ENCODE results near the gene CGA.

The CGA gene

DNA sequence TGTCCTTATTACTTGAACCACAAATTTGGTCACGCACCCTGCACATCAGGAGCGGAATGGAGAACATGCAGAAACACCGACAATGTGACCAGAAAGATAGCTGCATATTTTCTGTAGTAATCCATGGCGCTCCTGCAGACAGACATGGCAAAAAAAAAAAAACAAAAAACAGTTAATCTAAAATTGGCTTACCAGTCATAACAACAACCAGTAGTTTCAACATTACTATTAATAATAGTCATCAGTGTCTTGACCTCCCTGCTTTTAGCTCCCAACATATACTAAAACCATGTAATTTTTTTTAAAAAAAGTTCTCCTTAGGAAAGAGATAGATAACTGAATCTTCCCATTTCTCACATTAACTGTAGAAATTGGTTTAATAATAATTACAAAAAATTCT, 6.8 kb downstream of the CGA start:
- DNase-seq (ENCODE audit: low spot score) = no peak

DNA sequence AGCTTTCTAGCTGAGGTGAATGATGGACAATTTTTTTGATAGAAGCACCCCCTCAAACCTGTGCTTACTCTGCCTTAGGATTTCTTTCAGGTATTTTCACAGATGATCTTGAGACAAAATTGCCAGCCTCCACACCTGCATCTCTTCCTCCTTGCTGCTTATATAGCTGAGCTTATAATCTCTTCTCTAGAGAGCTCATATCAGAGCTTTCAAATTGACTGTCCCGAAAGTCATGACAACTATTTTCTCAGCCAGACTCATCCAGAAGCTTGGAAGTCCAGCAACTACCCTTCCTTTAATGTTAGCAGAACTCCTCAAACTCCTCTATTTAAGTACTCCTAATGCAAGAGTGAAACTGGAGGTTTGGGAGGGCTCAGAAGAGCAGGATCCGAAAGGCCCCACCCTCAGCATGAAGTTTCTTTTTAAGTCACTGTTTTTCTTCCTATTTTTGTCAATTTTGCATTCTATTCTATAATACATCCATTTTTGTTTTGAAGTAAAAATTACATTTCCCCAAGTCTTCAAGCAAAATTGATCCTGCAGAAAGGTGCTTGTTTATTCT, 12.7 kb downstream of the CGA start:
- DNase-seq (ENCODE audit: low spot score) = no peak

DNA sequence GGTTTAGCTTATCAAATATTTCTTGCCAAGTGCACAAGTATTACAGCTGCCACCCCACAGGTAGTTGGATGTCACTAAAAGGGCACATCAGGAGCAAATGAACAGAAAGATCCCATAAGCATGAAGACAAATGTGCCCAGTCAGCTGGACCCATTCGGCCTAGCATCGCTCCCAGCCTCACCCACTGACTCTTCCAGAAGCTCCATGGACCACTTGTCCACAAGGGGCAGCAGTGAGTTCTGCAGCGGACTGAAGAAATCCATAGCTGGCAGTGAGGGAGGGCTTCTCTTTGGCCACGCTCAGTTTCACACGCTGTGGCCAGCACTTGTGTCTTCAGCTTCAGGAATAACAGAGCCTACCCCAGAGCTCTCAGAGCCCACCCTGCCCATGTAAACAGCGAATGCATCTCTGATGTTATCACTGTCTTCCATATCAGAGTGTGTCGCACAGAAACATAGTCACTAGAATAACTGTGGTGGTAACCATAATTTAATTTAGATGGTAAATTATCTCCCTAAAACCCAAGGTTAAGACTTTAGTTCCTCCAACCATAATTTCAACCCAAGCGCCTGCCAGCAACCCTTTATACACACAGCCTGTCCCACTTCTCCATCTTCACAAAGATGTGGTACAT, 15.8 kb downstream of the CGA start:
- DNase-seq (ENCODE audit: low spot score) = peak; percentile 59

DNA sequence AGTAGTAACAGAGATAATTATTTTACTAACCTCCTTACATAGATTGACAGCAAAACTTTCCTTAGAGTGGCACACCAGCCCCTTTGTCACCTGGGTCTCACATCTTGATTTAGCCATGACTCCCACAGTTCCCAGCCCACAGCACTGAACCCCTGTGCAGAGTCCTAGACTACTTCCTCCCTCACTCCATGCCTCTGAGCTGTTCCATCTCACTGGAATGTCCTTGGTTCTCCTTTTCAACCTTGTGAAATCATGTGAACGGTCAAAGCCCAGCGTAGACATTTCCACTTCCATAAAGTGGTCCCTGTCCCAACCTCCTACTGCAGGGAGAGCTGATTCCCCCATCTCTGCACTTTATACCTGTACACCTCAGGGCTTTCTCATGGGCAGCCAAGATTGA, 19.7 kb downstream of the CGA start:
- DNase-seq (ENCODE audit: low spot score) = no peak

DNA sequence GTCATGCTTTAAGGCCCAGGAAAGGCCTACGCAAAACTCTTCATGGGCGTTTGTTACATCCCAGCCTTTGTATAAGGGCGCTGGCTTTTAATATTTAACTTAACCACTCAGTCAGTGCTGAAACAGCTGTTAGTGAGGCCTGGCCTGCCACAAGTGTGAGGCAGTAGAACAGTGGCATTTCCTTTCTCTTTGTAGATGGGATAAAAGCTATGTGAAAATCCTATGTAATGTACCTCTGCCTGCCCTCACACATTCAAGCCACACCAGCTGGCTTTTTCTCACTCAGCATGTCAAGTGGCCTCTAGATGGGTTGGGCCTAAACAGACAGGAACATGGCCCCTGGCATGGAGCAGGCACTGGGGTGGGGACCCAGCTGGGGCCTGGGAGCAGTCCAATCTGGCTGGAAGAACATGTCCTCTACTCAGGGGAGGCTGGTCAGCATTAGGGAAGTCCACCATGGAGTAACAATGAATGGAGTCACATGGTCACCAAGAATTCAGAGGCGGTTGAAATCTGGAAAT, 20.7 kb downstream of the CGA start:
- DNase-seq (ENCODE audit: low spot score) = no peak

DNA sequence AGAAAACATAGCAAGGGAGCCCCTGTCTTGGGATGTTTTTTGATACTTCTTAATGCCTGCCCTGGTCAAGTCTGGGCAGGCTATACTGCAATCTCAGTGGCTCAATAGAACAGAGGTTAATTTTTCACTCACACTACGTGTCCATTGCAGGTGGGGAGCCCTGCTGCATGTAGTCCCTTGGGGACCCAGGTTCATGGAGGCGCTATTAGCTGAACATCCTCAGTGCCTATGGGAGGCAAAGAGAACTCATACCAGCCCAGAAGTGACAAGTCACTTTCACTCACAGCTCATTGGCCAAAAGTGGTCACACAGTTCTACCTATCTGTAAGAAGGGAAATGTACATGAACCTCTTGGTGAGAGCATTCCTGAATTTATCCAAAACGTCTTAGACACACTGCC, 23.2 kb downstream of the CGA start:
- DNase-seq (ENCODE audit: low spot score) = no peak

DNA sequence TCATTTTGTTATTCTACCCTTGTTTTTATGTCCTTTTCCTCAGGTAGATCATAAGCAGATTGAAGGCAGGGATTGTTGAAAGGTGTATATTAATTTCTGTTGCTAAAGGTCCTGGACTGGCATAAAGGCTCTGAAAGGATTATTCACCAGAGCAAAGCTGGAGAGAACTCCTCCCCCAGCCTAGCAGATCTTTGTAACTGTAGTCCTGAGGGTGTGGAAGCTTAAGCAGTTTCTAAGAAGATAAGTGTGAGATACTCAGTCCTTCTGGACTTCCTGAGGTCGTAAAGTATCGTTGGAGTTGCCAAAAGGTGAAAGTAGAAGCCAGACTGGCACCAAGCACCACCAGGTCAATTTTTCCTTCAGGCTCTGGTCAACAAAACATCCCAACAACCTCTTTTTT, 24.2 kb downstream of the CGA start:
- DNase-seq (ENCODE audit: low spot score) = no peak

DNA sequence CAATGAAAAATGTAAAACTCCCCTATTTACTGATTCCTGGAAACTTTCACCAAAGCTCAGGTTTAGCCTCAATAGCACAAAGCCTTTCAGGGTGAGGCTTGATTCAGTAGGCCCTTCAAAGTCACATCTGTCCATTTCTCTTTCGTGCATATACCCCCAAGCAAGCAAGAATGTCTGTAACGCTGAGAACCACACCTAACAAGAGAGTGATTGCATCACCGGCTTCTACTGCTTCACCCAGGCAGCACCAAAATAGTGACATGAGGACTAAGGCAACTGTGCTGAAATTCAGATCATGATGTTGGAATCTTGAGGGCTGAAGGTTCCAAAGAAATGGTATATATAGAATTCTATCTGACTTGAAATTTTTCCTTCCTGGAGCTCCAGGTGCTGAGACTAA, 26.1 kb downstream of the CGA start:
- no peak for DNase-seq (ENCODE audit: low spot score)

DNA sequence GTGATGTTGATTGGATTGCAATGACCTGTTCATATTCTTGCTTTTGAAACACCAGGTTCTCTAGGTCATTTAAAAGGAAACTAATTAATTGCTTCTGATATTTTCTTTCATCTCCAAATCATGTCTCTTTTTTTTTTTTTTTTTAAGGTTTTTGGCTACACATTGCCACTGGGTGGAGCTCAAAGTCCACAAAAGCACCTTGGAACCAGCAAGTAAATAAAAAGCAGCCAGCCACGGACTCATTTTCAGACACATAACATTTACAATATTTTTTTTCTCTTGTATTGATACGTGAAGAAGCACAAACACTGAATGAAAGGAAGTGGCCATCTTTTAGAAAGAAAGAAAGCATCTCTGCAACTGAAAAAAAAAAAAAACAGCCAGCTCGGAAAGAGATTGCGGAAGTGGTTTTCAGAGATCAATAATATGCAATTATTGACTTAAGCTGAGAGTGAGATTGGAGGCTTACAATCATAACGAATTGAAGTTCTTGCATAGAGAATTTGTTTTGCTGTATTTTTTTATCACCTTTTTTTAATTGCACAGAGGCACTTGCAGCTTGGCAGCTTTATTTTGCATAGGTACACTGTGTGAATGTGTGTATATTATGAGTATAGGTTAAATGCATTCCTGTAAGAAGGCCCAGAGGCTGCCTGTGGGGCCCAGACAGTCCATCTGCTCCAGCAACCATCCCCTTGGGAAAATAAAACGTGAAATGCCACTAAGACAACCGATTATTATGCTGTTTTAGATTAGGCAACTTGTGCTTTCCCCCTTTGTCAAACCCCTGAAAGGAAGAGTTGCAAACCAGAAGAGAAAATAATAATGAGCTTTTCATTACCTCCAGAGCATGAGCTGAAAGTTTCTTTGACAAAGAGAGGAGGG, 28.2 kb downstream of the CGA start:
- peak; percentile 52 for DNase-seq (ENCODE audit: low spot score)

DNA sequence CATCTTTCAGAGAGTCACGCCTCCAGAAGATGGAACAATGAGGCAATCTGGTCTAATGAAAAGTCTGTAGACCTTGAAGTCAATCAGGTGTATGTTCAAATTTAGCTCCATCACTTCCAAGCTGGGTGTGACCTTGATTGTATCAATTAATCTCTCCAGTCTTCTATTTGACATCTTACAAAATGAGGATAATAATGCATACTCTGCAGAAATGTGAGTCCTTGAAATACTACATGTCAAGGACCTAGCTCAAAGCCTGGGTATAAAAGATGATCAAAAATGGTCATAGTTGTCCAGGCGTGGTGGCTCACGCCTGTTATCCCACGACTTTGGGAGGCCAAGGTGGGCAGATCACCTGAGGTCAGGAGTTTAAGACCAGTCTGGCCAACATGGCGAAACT, 29.8 kb downstream of the CGA start:
- DNase-seq (ENCODE audit: low spot score) = no peak

DNA sequence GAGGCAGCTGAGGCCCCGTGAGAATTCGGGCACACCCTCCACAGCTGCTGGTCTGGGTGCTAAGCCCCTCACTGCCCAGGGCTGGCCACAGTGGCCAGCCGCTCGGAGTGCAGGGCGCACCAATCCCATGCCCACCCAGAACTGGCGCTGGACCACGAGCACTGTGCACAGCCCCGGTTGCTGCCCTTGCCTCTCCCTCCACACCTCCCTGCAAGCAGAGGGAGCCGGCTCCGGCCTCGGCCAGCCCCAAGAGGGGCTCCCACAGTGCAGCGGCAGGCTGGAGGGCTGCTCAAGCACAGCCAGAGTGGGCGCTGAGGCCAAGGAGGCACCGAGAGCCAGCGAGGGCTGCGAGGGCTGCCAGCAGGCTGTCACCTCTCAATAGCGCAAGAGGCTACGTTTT, 35.0 kb downstream of the CGA start:
- no peak for DNase-seq (ENCODE audit: low spot score)

DNA sequence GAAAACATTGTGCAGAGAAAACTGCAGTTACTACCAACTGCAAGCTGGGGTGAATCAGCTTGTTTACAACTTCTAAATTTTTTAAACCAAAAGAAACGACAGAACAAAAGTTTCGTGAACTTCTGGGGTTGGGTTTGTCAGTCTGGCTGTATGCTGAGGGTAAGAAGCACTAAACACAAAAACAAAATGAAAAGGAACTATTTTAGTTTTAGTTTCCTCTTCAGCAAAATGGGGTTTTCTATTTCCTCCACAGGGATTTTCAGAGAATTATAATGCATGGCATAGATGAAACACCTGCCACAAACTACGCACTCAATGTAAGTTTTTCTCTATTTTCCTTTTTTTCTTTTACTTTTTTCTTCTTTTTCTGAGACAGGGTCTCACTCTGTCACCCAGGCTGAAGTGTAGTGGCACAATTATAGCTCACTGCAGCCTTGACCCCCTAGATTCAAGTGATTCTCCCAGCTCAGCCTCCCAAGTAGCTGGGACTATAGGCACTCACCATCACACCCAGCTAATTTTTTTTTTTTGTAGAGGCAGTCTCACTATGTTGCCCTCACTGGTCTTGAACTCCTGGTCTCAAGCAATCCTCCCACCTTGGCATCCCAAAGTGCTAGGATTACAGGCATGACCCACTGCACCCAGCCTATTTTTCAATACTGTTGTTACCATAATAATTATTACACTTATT, 40.6 kb downstream of the CGA start:
- DNase-seq (ENCODE audit: low spot score) = no peak

DNA sequence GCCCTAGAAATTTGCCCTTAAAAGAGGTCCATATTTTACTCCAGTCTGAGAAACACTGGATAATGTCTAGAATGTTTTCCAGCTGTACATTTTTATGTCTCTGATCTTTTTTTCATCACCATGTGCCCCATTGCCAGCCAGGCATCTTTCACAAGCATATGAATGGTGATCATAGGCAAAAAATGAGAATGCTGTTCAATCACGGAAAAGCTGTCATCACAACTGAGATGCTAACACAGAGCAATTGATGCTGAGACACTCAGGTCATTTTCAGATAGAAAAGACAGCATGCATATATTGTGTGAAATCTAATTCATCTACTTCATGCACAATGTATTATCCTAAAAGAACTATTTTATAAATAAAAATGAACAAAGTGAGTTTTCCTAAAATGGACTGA, 41.6 kb downstream of the CGA start:
- DNase-seq (ENCODE audit: low spot score) = no peak

DNA sequence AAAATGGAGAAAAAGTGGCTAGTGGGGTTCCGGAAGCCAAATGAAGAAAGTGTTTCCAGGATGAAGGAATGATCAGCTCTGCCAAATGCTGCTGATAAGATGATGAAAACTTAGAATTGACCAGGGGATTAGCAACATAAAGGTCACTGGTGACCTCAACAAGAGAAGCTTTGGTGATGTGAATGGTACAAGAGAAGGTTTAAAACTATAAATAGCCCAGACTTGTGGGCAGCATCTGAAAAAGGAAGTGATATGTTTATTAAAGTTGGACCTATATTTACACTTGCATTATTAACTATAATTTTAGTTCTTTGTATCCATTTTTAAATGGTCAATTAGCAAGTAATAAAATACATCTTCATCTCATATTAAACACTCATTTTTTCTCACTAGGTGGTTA, 45.1 kb downstream of the CGA start:
- no peak for DNase-seq (ENCODE audit: low spot score)

DNA sequence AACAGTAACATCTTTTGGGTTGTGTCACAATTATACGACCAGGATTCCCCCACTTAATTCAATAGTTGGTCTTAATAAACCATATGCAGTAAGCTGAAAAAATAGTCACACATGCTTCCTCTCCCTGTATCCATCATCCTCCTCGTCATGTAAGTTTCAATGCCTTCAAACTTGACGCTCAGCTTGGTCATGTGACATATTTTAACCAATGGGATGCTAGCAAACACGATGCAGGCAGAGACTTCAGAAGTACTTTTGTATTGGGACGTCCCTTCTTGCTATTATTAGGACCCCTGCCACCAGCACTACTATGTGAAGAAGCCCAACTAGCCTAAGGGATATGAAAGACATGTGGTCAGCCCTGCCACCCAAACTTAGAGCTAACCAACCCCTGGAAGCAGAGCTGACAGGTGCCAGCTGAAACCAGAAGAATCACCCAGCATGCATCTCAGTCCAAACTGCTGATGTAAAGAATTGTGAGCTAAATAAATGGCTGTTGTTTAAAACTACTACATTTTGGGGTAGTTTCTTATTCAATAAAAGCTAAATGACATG, 49.3 kb downstream of the CGA start:
- no peak for DNase-seq (ENCODE audit: low spot score)

DNA sequence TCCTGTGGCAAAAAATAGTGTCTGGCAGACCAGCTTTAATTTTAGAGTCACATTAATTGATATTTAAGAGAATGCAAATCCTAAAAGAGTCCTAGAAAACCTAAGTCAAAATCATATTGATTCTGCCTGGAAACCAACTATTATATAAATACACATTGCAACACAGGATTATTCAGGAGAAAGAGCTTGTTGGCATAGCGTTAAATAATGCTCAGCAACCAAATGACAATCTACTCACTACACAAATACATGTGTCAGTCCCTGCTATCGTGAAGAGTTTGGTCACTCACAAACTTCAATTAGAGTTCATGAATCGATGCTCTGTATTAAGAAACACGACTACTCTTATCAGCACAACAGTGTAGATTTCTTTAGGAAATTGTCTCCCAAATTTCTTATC, 54.2 kb downstream of the CGA start:
- no peak for DNase-seq (ENCODE audit: low spot score)

Measured in HuH-7.5 (cell line).